GM12891 (cell line): ENCODE data around the gene DDIAS.

Experiments used
- POLR2A ChIP-seq: IDR thresholded peaks from 2 replicates; pipeline ENCODE4 v1.6.1; 2011; ENCODE audit warnings: low read depth, low read length, control low read depth
- POLR2AphosphoS5 ChIP-seq: IDR thresholded peaks from 2 replicates; pipeline ENCODE4 v1.6.1; 2011; ENCODE audit warnings: low read depth, low read length, control low read depth
- POU2F2 ChIP-seq: IDR thresholded peaks from 2 replicates; pipeline ENCODE4 v1.6.1; 2011; ENCODE audit warnings: low read depth, mild to moderate bottlenecking, control low read depth, low read length, moderate library complexity

DNA sequence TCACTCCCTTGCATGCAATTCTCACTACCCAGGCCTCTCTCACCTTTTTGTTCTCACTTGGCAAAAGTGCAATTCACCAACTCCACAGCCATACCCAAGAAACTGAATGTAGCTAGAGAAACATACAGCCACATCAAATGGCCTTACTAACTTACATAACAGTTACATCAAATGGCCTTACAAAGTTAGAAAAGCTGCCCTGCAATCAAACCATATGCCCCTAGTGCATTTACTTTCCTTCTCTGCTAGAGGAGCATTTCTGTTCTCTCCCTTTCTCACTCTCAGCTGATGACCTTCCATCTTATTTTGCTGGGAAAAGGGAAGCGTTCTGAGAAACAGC lies 11.6 kb upstream of the DDIAS start:
- TF ChIP-seq POLR2A (no peak), POU2F2 (no peak), POLR2AphosphoS5 (no peak)
